ENCODE results near the gene KCND3.

DNA sequence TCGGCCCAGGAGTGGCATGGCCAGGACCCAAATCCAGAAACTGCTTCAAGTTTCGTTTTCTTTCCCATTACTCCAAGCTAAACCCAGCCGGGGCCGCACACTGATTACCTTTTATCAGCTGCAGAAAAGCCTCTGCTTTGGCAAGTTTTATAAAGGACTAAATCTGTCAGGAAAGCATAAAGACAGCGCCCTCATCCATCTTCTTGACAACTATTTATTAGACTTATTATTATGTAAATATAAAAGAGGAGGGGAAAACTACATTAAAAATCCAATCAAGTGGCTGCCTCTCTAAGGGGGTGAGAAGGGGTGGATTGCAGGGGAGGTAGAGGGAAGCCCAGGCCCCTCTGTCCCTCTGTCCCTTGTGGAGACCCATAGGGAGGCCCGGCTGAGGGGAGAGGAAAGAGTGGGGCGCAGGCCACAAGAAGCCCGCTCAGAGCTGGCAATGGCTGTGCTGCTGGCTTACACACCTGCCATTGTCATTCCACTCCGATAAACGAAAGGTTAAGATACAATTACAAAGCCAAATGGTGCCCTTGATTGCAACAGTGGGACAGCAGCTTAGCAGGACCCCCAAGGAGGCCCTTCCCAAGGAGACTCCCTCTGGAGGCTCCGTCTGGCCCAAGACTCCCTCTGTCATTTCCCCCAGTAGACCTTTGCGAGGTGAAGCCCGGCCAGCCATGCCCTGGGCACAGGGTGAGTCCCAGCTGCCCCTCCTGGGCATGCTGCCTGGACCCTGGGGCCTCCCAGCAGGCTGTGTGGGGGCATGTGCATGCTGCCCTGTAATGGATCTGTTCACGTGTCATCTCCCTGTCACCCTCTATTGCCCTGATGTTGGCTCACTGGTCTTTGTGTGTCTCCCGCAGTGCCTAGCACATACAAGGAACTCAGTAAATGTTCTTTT is 45.4 kb downstream of the KCND3 start:
- TF ChIP-seq, protein P1, sequence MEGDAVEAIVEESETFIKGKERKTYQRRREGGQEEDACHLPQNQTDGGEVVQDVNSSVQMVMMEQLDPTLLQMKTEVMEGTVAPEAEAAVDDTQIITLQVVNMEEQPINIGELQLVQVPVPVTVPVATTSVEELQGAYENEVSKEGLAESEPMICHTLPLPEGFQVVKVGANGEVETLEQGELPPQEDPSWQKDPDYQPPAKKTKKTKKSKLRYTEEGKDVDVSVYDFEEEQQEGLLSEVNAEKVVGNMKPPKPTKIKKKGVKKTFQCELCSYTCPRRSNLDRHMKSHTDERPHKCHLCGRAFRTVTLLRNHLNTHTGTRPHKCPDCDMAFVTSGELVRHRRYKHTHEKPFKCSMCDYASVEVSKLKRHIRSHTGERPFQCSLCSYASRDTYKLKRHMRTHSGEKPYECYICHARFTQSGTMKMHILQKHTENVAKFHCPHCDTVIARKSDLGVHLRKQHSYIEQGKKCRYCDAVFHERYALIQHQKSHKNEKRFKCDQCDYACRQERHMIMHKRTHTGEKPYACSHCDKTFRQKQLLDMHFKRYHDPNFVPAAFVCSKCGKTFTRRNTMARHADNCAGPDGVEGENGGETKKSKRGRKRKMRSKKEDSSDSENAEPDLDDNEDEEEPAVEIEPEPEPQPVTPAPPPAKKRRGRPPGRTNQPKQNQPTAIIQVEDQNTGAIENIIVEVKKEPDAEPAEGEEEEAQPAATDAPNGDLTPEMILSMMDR (conservative IDR thresholded peaks at IDR 0.05) = no peak
- no peak for TF ChIP-seq ZFX (IDR thresholded peaks at IDR 0.05)
